ENCODE results near the gene TENM3. TPM values are rescaled to one million over a fixed set of nuclear protein-coding genes. Genes with fewer than 3 reads are reported as not detected.

TENM3 gene
- total RNA-seq, 1 donor from 2014 or later = 124 TPM

DNA sequence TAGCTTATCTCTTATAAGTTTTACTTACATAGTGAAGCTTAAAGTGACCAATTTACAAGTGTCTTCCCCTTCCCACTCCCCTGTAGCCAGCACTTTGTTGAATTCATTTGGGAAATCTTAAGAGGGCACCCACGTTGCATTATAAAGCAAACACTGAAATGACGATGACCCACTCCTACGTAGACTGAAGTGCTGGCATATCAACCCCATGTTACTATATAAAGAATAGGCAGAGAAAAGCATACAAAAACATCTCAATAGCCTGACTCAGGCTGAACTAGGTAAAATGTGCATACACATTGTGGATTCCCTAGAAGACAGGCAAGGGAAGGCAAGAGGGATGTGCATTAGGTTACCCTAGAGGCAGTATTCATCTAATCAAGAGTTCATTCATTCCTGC is 313.4 kb downstream of the TENM3 start:
- H3K4me3 Mint-ChIP-seq (ENCODE audit: unreplicated experiment) = peak overlapping the region; percentile 34
- H3K27me3 Mint-ChIP-seq (ENCODE audit: unreplicated experiment) = peaks cover 9% of the 10 kb centered on the region
- DNase-seq = no peak
- TF ChIP-seq, protein P1, sequence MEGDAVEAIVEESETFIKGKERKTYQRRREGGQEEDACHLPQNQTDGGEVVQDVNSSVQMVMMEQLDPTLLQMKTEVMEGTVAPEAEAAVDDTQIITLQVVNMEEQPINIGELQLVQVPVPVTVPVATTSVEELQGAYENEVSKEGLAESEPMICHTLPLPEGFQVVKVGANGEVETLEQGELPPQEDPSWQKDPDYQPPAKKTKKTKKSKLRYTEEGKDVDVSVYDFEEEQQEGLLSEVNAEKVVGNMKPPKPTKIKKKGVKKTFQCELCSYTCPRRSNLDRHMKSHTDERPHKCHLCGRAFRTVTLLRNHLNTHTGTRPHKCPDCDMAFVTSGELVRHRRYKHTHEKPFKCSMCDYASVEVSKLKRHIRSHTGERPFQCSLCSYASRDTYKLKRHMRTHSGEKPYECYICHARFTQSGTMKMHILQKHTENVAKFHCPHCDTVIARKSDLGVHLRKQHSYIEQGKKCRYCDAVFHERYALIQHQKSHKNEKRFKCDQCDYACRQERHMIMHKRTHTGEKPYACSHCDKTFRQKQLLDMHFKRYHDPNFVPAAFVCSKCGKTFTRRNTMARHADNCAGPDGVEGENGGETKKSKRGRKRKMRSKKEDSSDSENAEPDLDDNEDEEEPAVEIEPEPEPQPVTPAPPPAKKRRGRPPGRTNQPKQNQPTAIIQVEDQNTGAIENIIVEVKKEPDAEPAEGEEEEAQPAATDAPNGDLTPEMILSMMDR (IDR thresholded peaks at IDR 0.05; ENCODE audit: partially characterized antibody, unreplicated experiment) = no peak
- no peaks in the 10 kb centered on the region for H3K36me3 Mint-ChIP-seq (ENCODE audit: unreplicated experiment)
- peaks cover 58% of the 10 kb centered on the region for H3K4me1 Mint-ChIP-seq (ENCODE audit: low read depth, unreplicated experiment)
- H3K27ac Mint-ChIP-seq (ENCODE audit: unreplicated experiment) = peak overlapping the region; percentile 92
- H3K9me3 Mint-ChIP-seq (ENCODE audit: unreplicated experiment) = peaks cover 11% of the 10 kb centered on the region

DNA sequence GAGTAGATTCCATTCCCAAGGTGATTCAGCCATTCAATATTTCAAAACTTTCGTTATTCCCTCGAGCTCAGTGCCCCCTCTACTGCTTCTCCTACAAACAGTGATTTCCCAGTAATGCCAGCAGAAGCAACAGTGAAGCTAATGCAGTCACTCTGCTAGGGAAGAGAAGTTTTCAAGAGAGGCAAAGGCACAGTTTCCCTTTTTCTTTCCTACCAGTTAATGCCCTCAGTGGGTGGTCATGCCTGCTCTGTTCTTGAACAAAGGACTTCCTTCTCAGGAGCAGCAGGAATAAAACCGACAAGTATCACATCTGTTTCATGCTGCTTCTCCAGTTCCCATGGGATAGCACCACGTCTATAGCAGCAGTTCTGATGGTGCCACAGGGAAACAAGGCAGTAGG is 317.2 kb downstream of the TENM3 start:
- TF ChIP-seq, protein P1 (IDR thresholded peaks at IDR 0.05; ENCODE audit: partially characterized antibody, unreplicated experiment) = no peak
- H3K36me3 Mint-ChIP-seq (ENCODE audit: unreplicated experiment) = no peaks in the 10 kb centered on the region
- DNase-seq = no peak
- peaks cover 53% of the 10 kb centered on the region for H3K4me1 Mint-ChIP-seq (ENCODE audit: low read depth, unreplicated experiment)
- peaks cover 14% of the 10 kb centered on the region for H3K9me3 Mint-ChIP-seq (ENCODE audit: unreplicated experiment)
- H3K4me3 Mint-ChIP-seq (ENCODE audit: unreplicated experiment) = peak overlapping the region; percentile 83
- peaks cover 11% of the 10 kb centered on the region for H3K27me3 Mint-ChIP-seq (ENCODE audit: unreplicated experiment)
- peak overlapping the region; percentile 97 for H3K27ac Mint-ChIP-seq (ENCODE audit: unreplicated experiment)

DNA sequence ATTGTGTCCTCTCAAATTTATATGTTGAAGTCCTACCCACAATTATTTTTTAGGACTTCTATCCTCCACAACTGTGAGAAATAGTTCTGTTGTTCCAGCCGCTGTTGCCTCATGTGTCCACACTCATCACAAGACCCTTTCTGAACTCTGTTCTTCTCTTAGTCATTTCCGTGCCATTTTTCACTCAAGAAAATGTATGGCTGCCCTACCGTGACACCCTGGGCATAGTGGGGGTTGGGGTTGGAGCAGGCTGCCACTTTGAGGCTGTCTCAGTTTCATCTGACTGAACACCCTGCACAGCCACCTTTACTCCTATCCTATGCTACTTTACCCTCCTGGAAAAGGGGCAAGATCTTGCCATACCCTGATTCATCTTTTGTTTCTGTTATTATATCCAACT is 319.1 kb downstream of the TENM3 start:
- H3K4me1 Mint-ChIP-seq (ENCODE audit: low read depth, unreplicated experiment) = peaks cover 48% of the 10 kb centered on the region
- peaks cover 11% of the 10 kb centered on the region for H3K27me3 Mint-ChIP-seq (ENCODE audit: unreplicated experiment)
- no peak for DNase-seq
- TF ChIP-seq, protein P1 (IDR thresholded peaks at IDR 0.05; ENCODE audit: partially characterized antibody, unreplicated experiment) = no peak
- H3K4me3 Mint-ChIP-seq (ENCODE audit: unreplicated experiment) = no peak overlapping the region
- peaks cover 14% of the 10 kb centered on the region for H3K9me3 Mint-ChIP-seq (ENCODE audit: unreplicated experiment)
- H3K27ac Mint-ChIP-seq (ENCODE audit: unreplicated experiment) = peak overlapping the region; percentile 74
- no peaks in the 10 kb centered on the region for H3K36me3 Mint-ChIP-seq (ENCODE audit: unreplicated experiment)

DNA sequence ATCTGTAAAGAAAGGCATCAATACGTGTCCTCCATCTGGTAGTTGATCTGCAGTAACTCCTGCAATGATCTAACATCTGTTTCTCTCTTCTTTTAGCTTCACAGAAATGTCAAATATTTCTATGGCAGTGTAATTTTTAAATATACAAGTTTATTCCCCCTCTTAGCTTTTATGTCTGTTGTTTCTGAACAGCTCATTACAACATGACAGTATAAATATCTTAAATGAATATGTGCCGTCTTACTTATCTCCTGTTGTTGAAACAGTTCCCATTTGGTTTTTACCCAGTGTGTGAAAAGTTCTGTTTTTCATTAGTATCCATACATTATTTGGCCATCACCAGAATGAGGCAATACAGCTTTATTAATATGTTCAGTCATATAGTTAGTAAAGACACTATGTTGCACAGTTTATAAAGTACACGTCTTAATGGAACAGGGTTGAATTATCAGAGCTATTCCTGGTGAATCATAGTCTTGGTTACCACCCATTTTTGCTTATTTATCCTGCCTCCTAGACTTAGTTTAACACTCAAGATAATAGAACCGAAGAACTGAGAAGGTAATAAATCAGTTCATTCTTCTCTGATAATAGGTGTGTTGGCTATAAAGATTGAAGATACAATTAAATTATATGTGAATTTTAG is 321.6 kb downstream of the TENM3 start:
- Mint-ChIP-seq H3K27ac (ENCODE audit: unreplicated experiment) (peak overlapping the region; percentile 13), H3K27me3 (ENCODE audit: unreplicated experiment) (peaks cover 10% of the 10 kb centered on the region), H3K9me3 (ENCODE audit: unreplicated experiment) (peaks cover 11% of the 10 kb centered on the region), H3K36me3 (ENCODE audit: unreplicated experiment) (no peaks in the 10 kb centered on the region), H3K4me1 (ENCODE audit: low read depth, unreplicated experiment) (peaks cover 34% of the 10 kb centered on the region), H3K4me3 (ENCODE audit: unreplicated experiment) (no peak overlapping the region)
- TF ChIP-seq, protein P1 (IDR thresholded peaks at IDR 0.05; ENCODE audit: partially characterized antibody, unreplicated experiment) = no peak
- DNase-seq = no peak

DNA sequence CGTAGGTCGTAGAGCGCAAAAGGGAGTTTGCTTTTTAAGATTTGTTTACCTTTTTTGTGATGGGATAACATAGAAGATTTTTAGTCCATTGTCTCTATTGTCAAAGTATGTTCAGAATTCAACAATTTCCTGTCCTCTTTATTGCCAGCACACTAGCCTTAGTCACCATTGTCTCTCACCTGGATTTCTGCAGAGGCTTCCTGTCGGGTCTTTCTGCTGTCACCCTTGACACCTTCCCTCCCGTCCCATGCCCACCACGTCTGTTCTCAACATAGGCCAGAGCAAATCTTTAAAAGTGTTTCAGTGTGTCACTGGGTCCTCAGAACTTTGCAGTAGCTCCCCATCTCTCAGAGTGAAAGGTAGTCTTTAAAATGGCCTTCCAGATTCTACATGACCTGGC is 323.9 kb downstream of the TENM3 start:
- Mint-ChIP-seq H3K36me3 (ENCODE audit: unreplicated experiment) (no peaks in the 10 kb centered on the region), H3K27ac (ENCODE audit: unreplicated experiment) (no peak overlapping the region), H3K4me3 (ENCODE audit: unreplicated experiment) (no peak overlapping the region), H3K4me1 (ENCODE audit: low read depth, unreplicated experiment) (peaks cover 24% of the 10 kb centered on the region), H3K27me3 (ENCODE audit: unreplicated experiment) (peaks cover 2% of the 10 kb centered on the region), H3K9me3 (ENCODE audit: unreplicated experiment) (peaks cover 3% of the 10 kb centered on the region)
- DNase-seq = no peak
- TF ChIP-seq, protein P1 (IDR thresholded peaks at IDR 0.05; ENCODE audit: partially characterized antibody, unreplicated experiment) = no peak

All from glutamatergic neuron (in vitro differentiated cells).